SW 1271 (cell line): ENCODE measurements around the gene PHF2.

Experiments used
- DNase-seq, 2 experiments: peaks; one replicate each; lab custom pipeline; 2025; lab: John Stamatoyannopoulos, UW

The PHF2 gene

GRCh38 chr9:93601063-93601462, 24.7 kb downstream of the PHF2 start:
- DNase-seq, result no peak

DNA sequence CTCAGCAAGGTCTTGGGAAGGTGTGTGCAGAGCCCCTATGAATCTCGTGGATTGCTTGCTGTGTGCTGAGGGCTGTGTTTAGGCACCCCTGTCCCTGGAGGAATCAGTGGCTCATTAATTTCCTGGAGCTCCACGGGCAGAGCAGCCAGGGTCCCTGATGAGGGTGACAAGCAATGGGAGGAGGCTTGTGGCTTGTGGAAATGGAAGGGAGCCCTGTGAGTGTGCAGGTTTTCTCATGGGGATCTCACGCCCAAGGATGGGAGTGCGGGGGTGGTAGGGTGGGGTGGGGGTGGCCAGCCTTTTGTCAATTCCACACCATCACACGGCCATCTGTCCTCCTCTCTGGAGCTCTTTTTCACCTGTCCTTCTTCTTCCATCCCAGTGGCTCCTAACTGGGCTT, 25.3 kb downstream of the PHF2 start:
- DNase-seq, result no peak

DNA sequence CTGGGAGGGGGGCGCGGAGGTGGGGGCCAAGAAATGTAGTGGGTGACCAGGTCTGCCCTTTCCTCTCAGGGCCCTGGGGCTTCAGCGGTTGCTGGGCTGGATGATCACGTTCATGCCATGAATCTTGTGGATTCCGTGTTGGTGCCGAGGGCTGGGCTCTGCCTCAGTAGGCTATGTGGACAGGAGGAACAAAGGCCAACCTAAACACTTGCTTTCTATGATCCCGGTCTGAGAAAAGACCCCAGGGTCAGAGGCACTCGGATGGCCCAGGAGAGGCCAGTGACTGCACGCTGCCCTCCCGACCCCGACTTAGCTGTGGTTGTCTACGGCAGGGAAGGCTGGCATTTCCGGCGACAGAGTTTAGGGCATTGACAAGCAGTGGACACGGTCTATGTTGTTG, 26.6 kb downstream of the PHF2 start:
- no peak for DNase-seq

GRCh38 chr9:93603906-93604326, 27.5 kb downstream of the PHF2 start:
- DNase-seq, result no peak

- DNase-seq, result no peak
Observed at GRCh38 chr9:93606187-93606586, 29.8 kb downstream of the PHF2 start.

- DNase-seq, result no peak
Observed at GRCh38 chr9:93610206-93610605, 33.8 kb downstream of the PHF2 start.

DNA sequence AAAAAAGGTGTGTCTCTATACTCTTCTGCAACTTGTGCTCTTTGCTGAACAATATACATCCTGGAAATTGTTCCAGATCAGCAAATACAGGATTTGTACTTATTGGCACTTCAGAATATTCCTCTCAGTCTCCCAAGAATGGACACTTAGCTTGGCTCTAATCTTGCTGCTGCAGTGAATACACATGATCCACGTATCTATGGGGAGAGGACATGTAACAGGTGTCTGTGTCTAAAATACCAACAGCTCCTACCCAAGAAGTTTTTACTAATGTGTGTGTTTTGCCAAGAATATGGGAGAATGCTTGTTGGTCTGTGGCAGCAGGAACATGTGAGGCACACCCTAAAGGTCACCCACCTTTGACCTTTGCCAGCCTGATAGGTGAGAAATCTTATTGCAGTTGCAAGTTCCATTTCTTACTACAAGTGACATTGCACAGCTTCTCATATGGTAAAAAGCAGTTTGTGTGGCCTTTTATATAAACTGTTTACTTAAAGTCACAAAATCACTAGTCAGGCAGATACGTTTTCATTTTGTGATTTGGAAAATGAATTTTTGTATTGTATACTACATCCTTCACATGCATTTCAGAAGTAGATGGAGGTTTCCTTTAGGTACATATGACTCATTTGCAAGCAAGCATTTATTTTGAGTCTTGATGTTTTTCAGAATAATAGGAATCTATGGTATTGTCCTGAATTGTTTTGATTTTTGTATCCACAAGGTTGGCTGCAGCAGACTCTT, 35.8 kb downstream of the PHF2 start:
- DNase-seq, result no peak

DNA sequence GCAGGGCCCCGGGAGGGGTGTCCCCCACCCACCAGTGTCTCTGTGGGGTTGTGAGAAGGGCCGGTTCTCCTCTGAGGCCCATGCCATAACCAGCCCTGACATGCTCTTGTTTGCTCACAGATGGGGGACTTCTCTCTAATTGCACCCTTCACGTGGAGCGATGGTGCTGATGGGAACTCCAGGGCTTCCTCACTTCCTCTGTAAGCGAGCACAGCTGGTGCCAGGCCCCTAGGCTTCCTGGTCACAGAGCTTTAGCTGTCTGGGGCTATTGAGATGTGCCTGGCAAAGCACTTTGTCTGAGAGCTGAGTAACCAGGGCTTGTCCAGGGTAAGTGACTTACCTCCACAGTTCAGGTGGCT, 36.4 kb downstream of the PHF2 start:
- DNase-seq, result no peak

DNA sequence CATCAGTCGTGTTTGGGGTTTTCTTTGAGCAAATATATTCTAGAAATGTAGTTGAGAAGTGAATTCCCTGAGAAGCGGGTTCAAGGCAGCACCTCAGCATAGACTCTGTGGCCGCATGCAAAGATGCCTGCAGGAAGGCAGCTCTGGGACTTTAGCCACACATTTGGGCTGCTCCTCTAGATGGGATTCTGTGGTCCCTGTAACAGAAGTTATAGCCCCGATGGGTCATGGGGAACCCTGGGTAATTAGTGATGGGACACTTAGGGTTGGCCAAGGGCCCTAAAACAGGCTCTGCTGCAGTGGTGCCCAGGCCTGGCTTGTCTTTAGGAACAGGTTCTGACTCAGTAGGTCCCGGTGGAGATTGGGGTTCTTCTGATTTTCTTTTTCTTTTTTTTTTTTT, 36.8 kb downstream of the PHF2 start:
- no peak for DNase-seq

GRCh38 chr9:93613791-93614190, 37.4 kb downstream of the PHF2 start:
- DNase-seq, result no peak

GRCh38 chr9:93614830-93615468, 38.6 kb downstream of the PHF2 start:
- no peak for DNase-seq

DNA sequence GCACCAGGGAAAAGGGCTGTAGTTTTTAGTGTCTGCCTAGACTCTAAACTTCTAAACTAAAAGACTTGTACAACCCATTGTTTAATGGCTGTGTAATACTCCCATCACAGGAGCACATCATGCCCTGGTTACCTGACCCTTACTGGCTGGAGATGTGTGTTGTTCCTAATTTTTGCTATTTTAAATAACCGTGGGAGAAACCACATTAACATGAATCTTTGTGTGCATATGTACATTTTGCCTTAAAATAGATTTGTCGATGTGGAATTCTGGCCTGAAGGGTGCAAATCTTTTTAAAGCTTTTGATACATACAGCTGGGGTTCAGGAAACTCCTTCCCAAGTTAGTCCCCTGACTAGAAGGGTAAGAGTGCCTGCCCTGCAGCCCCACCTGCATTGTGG, 39.7 kb downstream of the PHF2 start:
- no peak for DNase-seq

GRCh38 chr9:93617273-93617672, 40.9 kb downstream of the PHF2 start:
- no peak for DNase-seq

DNA sequence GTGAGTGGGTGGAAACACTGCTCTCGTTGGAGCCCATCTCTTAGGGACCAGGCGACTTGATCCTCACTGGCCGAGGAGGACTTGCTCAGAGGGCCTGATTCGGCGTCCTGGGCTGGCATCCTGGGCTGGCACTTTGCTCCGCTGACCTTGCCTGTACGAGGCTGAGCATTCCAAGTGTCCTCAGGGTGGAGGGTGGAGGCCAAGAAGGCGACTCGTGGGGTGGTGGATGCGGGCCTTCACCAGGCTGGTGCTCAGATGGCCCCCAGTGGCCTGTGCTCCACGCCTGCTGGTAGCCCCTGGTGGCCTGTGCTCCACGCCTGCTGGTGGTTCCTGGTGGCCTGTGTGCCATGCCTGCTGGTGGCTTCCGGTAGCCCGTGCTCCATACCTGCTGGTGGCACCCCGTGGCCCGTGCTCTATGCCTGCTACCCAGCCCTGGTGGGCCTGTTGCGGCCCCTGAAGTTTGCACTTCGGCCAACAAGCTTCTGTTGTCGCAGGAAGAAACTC, 42.9 kb downstream of the PHF2 start:
- no peak for DNase-seq

- DNase-seq, result no peak
Observed at GRCh38 chr9:93620041-93620506, 43.7 kb downstream of the PHF2 start.

GRCh38 chr9:93620881-93621820, 44.8 kb downstream of the PHF2 start:
- no peak for DNase-seq

DNA sequence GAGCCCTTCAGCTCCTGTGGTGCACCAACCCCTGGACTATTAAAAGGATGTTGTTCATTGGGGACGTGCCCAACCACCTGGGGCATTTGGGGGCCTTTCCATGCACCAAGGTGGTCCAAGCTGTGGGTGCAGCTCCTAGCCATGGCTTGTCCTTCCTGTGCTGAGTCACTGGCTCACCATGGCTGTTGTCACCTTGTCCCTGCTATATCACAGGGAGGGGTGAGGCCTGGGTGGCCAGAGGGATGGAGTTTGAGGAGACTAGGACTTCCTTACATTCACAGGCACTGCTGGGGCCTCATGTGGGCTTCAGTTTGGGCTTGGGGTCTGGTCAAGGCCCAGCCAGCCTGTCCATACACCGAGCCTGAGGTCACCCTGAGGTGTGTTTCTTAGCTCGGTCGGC, 45.5 kb downstream of the PHF2 start:
- no peak for DNase-seq

DNA sequence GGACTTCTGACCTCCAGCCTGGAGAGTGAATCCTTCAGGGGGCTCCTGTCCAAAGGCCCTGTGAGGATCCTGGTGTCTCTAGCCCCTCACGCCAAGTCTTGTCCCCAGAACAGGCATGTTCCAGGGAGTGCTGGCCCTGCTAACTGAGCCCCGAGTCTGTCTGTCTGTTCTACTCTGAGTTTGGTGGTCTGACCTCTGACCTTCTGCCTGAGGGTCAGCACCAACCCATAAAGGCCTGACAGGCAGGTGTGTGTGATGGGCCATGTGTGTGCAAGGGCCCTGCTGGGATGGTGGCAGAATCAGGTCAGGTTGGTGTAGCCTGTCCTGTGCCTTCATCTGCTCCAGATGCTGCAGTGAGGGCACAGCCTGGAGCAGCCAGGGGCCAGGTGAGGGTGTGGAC, 46.3 kb downstream of the PHF2 start:
- DNase-seq, result no peak

GRCh38 chr9:93623753-93624152, 47.4 kb downstream of the PHF2 start:
- DNase-seq, result no peak

DNA sequence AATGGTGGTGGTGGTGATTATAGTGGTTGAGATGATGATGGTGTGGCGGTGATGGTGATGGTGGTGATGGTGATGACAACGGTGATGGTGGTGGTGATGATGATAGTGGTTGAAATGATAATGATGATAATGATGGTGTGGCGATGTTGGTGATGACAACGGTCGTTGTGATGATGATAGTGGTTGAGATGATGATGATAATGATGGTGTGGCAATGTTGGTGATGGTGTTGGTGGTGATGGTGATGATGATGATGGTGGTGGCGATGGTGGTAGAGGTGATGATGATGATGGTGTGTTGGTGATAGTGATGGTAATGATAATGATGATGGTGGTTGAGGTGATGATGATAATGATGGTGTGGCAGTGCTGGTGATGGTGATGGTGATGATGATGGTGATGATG, 48.0 kb downstream of the PHF2 start:
- no peak for DNase-seq

DNA sequence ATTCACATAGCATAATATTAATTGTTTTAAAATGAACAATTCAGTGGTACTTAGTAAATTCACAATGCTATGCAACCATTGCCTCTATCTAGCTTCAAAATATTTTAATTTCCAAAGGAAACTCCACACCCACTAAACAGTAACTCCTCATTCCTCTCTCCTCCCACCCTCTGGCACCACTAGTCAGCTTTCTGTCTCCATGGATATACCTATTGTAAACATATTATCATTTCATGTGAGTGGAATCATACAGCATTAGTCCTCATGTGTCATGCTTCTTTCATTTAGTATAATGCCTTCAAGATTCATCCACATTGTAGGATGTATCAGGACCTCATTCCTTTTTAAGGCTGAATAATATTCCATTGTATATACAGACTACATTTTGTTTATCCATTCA, 48.6 kb downstream of the PHF2 start:
- no peak for DNase-seq

GRCh38 chr9:93629920-93630319, 53.5 kb downstream of the PHF2 start:
- DNase-seq, result no peak
